ENCODE measurements around the gene PDHA2. TPM values are rescaled to one million over a fixed set of nuclear protein-coding genes. Genes with fewer than 3 reads are reported as not detected.
"Not testable (repeated sequence)": the region's sequence is repeated elsewhere in the genome, so short reads cannot be mapped to it uniquely, and the experiment has no call there.

Gene PDHA2
- total RNA-seq, 1 donor from 2014 or later: not detected

DNA sequence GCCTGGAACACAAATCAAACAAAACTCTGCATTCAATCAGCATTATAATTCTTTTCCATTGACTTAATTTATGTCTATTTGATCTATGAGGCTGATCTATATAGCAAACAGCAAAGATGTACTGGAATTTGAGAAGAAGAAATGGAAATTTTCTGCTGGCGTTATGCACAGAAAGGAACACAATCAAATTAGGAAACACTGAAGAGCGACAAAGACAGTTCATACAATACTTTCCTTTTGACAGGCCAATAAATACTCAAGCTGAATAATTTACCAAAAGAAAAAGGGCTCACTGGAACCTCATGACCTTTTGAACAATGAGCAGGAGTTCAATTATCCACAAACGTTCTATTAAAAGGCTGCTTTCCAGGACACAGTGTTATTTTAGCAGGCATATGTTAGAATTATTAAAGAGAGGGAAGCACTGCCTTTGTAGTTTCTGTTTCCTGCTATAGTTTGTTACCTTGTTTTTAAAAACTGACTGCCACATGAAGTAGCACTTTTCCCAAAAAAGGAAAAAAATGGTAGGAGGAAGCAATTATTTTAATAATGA lies 8.1 kb downstream of the PDHA2 start:
- Mint-ChIP-seq H3K27ac (no peak overlapping the region), H3K27me3 (no peaks in the 10 kb centered on the region), H3K9me3 (ENCODE audit: low read depth) (no peaks in the 10 kb centered on the region), H3K4me3 (ENCODE audit: low read depth) (no peak overlapping the region), H3K4me1 (ENCODE audit: low read depth) (peaks cover 4% of the 10 kb centered on the region), H3K36me3 (ENCODE audit: insufficient read depth) (no peaks in the 10 kb centered on the region)
- DNase-seq (ENCODE audit: low spot score, unreplicated experiment): no peak
- TF ChIP-seq CTCF (IDR thresholded peaks at IDR 0.05; ENCODE audit: unreplicated experiment): no peak

GRCh38 chr4:95850161-95850560 lies 10.3 kb downstream of the PDHA2 start:
- H3K4me3 Mint-ChIP-seq (ENCODE audit: low read depth): no peak overlapping the region
- peaks cover 4% of the 10 kb centered on the region for H3K4me1 Mint-ChIP-seq (ENCODE audit: low read depth)
- H3K36me3 Mint-ChIP-seq (ENCODE audit: insufficient read depth): no peaks in the 10 kb centered on the region
- no peak overlapping the region for H3K27ac Mint-ChIP-seq
- H3K27me3 Mint-ChIP-seq: no peaks in the 10 kb centered on the region
- H3K9me3 Mint-ChIP-seq (ENCODE audit: low read depth): no peaks in the 10 kb centered on the region
- no peak for DNase-seq (ENCODE audit: low spot score, unreplicated experiment)
- no peak for TF ChIP-seq CTCF (IDR thresholded peaks at IDR 0.05; ENCODE audit: unreplicated experiment)

DNA sequence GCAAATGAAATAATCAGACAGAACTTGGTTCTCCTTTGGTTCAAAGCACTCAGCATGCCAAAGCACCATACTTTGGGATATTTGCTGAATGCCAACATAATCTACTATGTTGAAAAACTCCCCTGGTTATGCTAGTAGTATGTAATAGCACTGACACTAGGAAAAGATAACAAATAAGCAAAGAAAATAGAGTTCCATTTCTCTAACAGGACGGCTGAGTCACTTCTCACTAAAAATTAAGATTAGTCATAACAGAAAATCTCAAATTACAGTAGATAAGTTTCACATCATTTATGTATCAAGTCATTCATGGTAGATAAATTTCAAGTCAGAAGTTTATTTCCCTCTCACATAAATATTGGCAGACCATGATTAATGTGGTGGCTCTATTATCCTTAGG lies 17.9 kb downstream of the PDHA2 start:
- Mint-ChIP-seq H3K36me3 (ENCODE audit: insufficient read depth) (no peaks in the 10 kb centered on the region), H3K4me1 (ENCODE audit: low read depth) (no peaks in the 10 kb centered on the region), H3K4me3 (ENCODE audit: low read depth) (no peak overlapping the region), H3K9me3 (ENCODE audit: low read depth) (no peaks in the 10 kb centered on the region), H3K27me3 (no peaks in the 10 kb centered on the region), H3K27ac (no peak overlapping the region)
- no peak for TF ChIP-seq CTCF (IDR thresholded peaks at IDR 0.05; ENCODE audit: unreplicated experiment)
- DNase-seq (ENCODE audit: low spot score, unreplicated experiment): no peak

- Mint-ChIP-seq H3K36me3 (ENCODE audit: insufficient read depth) (peaks cover 2% of the 10 kb centered on the region), H3K27me3 (no peaks in the 10 kb centered on the region), H3K4me1 (ENCODE audit: low read depth) (no peaks in the 10 kb centered on the region), H3K9me3 (ENCODE audit: low read depth) (peaks cover 41% of the 10 kb centered on the region), H3K27ac (no peak overlapping the region), H3K4me3 (ENCODE audit: low read depth) (no peak overlapping the region)
- no peak for TF ChIP-seq CTCF (IDR thresholded peaks at IDR 0.05; ENCODE audit: unreplicated experiment)
- no peak for DNase-seq (ENCODE audit: low spot score, unreplicated experiment)
Measured at GRCh38 chr4:95867919-95868318, 28.0 kb downstream of the PDHA2 start.

DNA sequence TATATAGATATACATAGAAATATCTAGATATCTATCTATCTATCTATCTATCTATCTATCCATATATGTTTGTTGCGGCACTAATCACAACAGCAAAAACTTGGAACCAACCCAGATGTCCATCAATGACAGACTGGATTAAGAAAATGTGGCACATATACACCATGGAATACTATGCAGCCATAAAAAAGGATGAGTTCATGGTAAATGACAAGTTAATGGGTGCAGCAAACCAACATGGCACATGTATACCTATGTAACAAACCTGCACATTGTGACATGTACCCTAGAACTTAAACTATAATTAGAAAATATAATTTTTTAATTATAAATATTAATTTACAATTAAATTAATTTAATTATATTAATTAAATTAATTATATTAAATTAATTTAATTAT lies 29.5 kb downstream of the PDHA2 start:
- H3K4me1 Mint-ChIP-seq (ENCODE audit: low read depth); H3K27me3 Mint-ChIP-seq; H3K27ac Mint-ChIP-seq; H3K4me3 Mint-ChIP-seq (ENCODE audit: low read depth); H3K36me3 Mint-ChIP-seq (ENCODE audit: insufficient read depth); DNase-seq (ENCODE audit: low spot score, unreplicated experiment): not testable (repeated sequence)
- peaks cover 32% of the 10 kb centered on the region for H3K9me3 Mint-ChIP-seq (ENCODE audit: low read depth)

GRCh38 chr4:95869961-95870500 lies 30.1 kb downstream of the PDHA2 start:
- Mint-ChIP-seq H3K36me3 (ENCODE audit: insufficient read depth) (peaks cover 2% of the 10 kb centered on the region), H3K9me3 (ENCODE audit: low read depth) (peaks cover 32% of the 10 kb centered on the region), H3K27ac (no peak overlapping the region), H3K4me3 (ENCODE audit: low read depth) (no peak overlapping the region), H3K27me3 (no peaks in the 10 kb centered on the region), H3K4me1 (ENCODE audit: low read depth) (no peaks in the 10 kb centered on the region)
- DNase-seq (ENCODE audit: low spot score, unreplicated experiment): no peak
- TF ChIP-seq CTCF (IDR thresholded peaks at IDR 0.05; ENCODE audit: unreplicated experiment): no peak
